ENCODE measurements around the gene GUK1. TPM values are rescaled to one million over a fixed set of nuclear protein-coding genes. Genes with fewer than 3 reads are reported as not detected.

Gene GUK1
- total RNA-seq, 1 donor from 2014 or later, result 242 TPM

GRCh38 chr1:228131766-228132165 is 8.3 kb upstream of the GUK1 start:
- no peak for DNase-seq (ENCODE audit: low read depth)
- no peak for TF ChIP-seq CTCF (conservative IDR thresholded peaks at IDR 0.05; ENCODE audit: low read depth, low read length)
- no peak overlapping the region for H3K4me3 ChIP-seq (ENCODE audit: low read depth, low read length)

GRCh38 chr1:228134591-228134990 is 5.5 kb upstream of the GUK1 start:
- no peak overlapping the region for H3K4me3 ChIP-seq (ENCODE audit: low read depth, low read length)
- no peak for DNase-seq (ENCODE audit: low read depth)
- no peak for TF ChIP-seq CTCF (conservative IDR thresholded peaks at IDR 0.05; ENCODE audit: low read depth, low read length)

- no peak for TF ChIP-seq CTCF (conservative IDR thresholded peaks at IDR 0.05; ENCODE audit: low read depth, low read length)
- DNase-seq (ENCODE audit: low read depth), result no peak
- H3K4me3 ChIP-seq (ENCODE audit: low read depth, low read length), result no peak overlapping the region
These were observed 3.2 kb upstream of the GUK1 start for GRCh38 chr1:228136901-228137300.

- DNase-seq (ENCODE audit: low read depth), result no peak
- no peak for TF ChIP-seq CTCF (conservative IDR thresholded peaks at IDR 0.05; ENCODE audit: low read depth, low read length)
- H3K4me3 ChIP-seq (ENCODE audit: low read depth, low read length), result peak overlapping the region; percentile 63
These were observed 611 bp upstream of the GUK1 start for GRCh38 chr1:228139406-228139930.

- no peak for DNase-seq (ENCODE audit: low read depth)
These were observed 696 bp downstream of the GUK1 start for GRCh38 chr1:228140724-228141225.

GRCh38 chr1:228141226-228142044 is 1.4 kb downstream of the GUK1 start:
- DNase-seq (ENCODE audit: low read depth), result no peak
- TF ChIP-seq CTCF (conservative IDR thresholded peaks at IDR 0.05; ENCODE audit: low read depth, low read length), result no peak
- H3K4me3 ChIP-seq (ENCODE audit: low read depth, low read length), result peak overlapping the region; percentile 63

More at GRCh38 chr1:228140724-228141225, 696 bp downstream of the GUK1 start:
- H3K4me3 ChIP-seq (ENCODE audit: low read depth, low read length), result peak overlapping the region; percentile 63
- TF ChIP-seq CTCF (conservative IDR thresholded peaks at IDR 0.05; ENCODE audit: low read depth, low read length), result no peak

Measured in epithelial cell of proximal tubule (primary cell).